GM23338 (cell line): ENCODE measurements around the gene SYVN1. TPM values are rescaled to one million over a fixed set of nuclear protein-coding genes. Genes with fewer than 3 reads are reported as not detected.

Experiments
- ATAC-seq: fragments of 200-7000 bp; cut with Tn5 transposase; 3 replicates; pipeline ENCODE4 v1.9.1; 2020
- DNase-seq: peaks from one replicate; pipeline ENCODE4 v3.0.0-alpha.2; 2015; ENCODE audit warnings: low spot score
- H2AFZ ChIP-seq: fragments of 200-600 bp; sonication (generic); 2 replicates; pipeline ENCODE4 v1.8.0; 2016; ENCODE audit warnings: antibody characterized with exemption, mild to moderate bottlenecking, moderate library complexity
- H3F3A ChIP-seq: fragments of 200-600 bp; sonication (generic); replicated peaks from 2 replicates; pipeline ENCODE4 v1.8.0; 2017; ENCODE audit warnings: antibody characterized with exemption, mixed run types, low read depth
- H3K27ac ChIP-seq: fragments of 200-600 bp; sonication (generic); 2 replicates; pipeline ENCODE4 v1.6.1; 2016; ENCODE audit warnings: low read depth
- H3K27me3 ChIP-seq: fragments of 200-600 bp; sonication (generic); 2 replicates; pipeline ENCODE4 v1.8.0; 2016; ENCODE audit warnings: mild to moderate bottlenecking, mixed run types, moderate library complexity; ENCODE audit not compliant: insufficient read depth
- H3K36me3 ChIP-seq: fragments of 200-600 bp; sonication (generic); 2 replicates; pipeline ENCODE4 v1.8.0; 2016; ENCODE audit warnings: mild to moderate bottlenecking; ENCODE audit not compliant: insufficient read depth
- H3K4me1 ChIP-seq: fragments of 200-600 bp; sonication (generic); 2 replicates; pipeline ENCODE4 v1.8.0; 2016; ENCODE audit warnings: mild to moderate bottlenecking, moderate library complexity; ENCODE audit not compliant: insufficient read depth
- H3K4me2 ChIP-seq: fragments of 200-600 bp; sonication (generic); 2 replicates; pipeline ENCODE4 v1.7.1; 2017; ENCODE audit warnings: mixed run types
- H3K4me3 ChIP-seq: fragments of 200-600 bp; sonication (generic); 2 replicates; pipeline ENCODE4 v1.6.1; 2016; ENCODE audit warnings: mixed run types
- H3K79me2 ChIP-seq: fragments of 200-600 bp; sonication (generic); replicated peaks from 2 replicates; pipeline ENCODE4 v1.8.0; 2017; ENCODE audit warnings: mild to moderate bottlenecking; ENCODE audit not compliant: insufficient read depth
- H3K9me2 ChIP-seq: fragments of 200-600 bp; sonication (generic); 2 replicates; pipeline ENCODE4 v1.8.0; 2017; ENCODE audit not compliant: insufficient read depth
- H4K20me1 ChIP-seq: fragments of 200-600 bp; sonication (generic); replicated peaks from 2 replicates; pipeline ENCODE4 v1.8.0; 2017; ENCODE audit warnings: mild to moderate bottlenecking; ENCODE audit not compliant: insufficient read depth
- H3K27ac Mint-ChIP-seq: 2 replicates; pipeline ENCODE4 v1.8.0; 2020; ENCODE audit warnings: inconsistent platforms, mild to moderate bottlenecking, moderate library complexity, mixed read lengths
- H3K27me3 Mint-ChIP-seq: 3 replicates; pipeline ENCODE4 v1.8.0; 2022; ENCODE audit warnings: low read depth, mild to moderate bottlenecking, moderate library complexity, mixed read lengths, inconsistent platforms; ENCODE audit not compliant: insufficient read depth, poor library complexity
- H3K36me3 Mint-ChIP-seq: 3 replicates; pipeline ENCODE4 v1.8.0; 2021; ENCODE audit warnings: low read depth, mild to moderate bottlenecking, inconsistent platforms, moderate library complexity, mixed read lengths
- H3K4me1 Mint-ChIP-seq: 3 replicates; pipeline ENCODE4 v1.8.0; 2020; ENCODE audit warnings: mild to moderate bottlenecking, inconsistent platforms, mixed read lengths
- H3K4me3 Mint-ChIP-seq: 3 replicates; pipeline ENCODE4 v1.8.0; 2021; ENCODE audit warnings: moderate library complexity, mild to moderate bottlenecking, inconsistent platforms, mixed read lengths
- H3K9me3 Mint-ChIP-seq: 3 replicates; pipeline ENCODE4 v1.8.0; 2020; ENCODE audit warnings: moderate library complexity, mild to moderate bottlenecking, inconsistent platforms, mixed read lengths
- CREB1 ChIP-seq: fragments of 250-450 bp; sonication (Bioruptor Pico); IDR thresholded peaks from 2 replicates; pipeline ENCODE4 v1.5.0; 2020; ENCODE audit warnings: low read depth, mild to moderate bottlenecking, moderate library complexity
- EZH2 ChIP-seq: fragments of 200-600 bp; sonication (generic); IDR thresholded peaks from one replicate; pipeline ENCODE4 v1.8.0; 2017; ENCODE audit warnings: antibody characterized with exemption, mild to moderate bottlenecking, low read depth; ENCODE audit not compliant: unreplicated experiment
- POLR2AphosphoS5 ChIP-seq: IDR thresholded peaks from 2 replicates; pipeline ENCODE4 v1.6.1; 2016; ENCODE audit warnings: antibody characterized with exemption, low read depth
- ZNF114 ChIP-seq: fragments of 250-450 bp; sonication (Bioruptor Pico); IDR thresholded peaks from 2 replicates; pipeline ENCODE4 v1.5.0; 2020; ENCODE audit warnings: mild to moderate bottlenecking, moderate library complexity
- ZNF331 ChIP-seq: fragments of 250-450 bp; sonication (Bioruptor Pico); IDR thresholded peaks from 2 replicates; pipeline ENCODE4 v1.5.0; 2020; ENCODE audit warnings: low read depth, mild to moderate bottlenecking, moderate library complexity
- ZNF462 ChIP-seq: fragments of 250-450 bp; sonication (Bioruptor Pico); IDR thresholded peaks from 2 replicates; pipeline ENCODE4 v1.5.0; 2020; ENCODE audit warnings: mild to moderate bottlenecking, moderate library complexity
- polyA plus RNA-seq: library from polyadenylated mRNA; unstranded; fragments of >200 nt; fragmentation: Nextera tagmentation; extraction: Ambion mirVana; gene quantifications from 2 replicates; pipeline ENCODE4 v1.2.1, GENCODE V29; 2016
- total RNA-seq: library from RNA; depleted of rRNA; stranded (reverse); fragments of >200 nt; shearing (Covaris generic); gene quantifications from 2 replicates; pipeline ENCODE4 v1.2.3, GENCODE V29; 2014

SYVN1 gene
- total and polyA plus RNA-seq, 2 experiments from 2014 or later, result 13.8 to 28.7 TPM

- peak overlapping the region; percentile 98 for H3K27ac Mint-ChIP-seq
- no peaks in the 10 kb centered on the region for H3K9me3 Mint-ChIP-seq
- Histone ChIP-seq H3K4me1 (peaks cover 42% of the 10 kb centered on the region), H3K79me2 (peaks cover 16% of the 10 kb centered on the region), H3K4me2 (peak overlapping the region; percentile 82), H4K20me1 (no peaks in the 10 kb centered on the region), H3K36me3 (peaks cover 3% of the 10 kb centered on the region; the same call in 1 of the 2 replicates), H2AFZ (peak overlapping the region; percentile 59; the same call in 1 of the 2 replicates), H3F3A (peaks cover 28% of the 10 kb centered on the region), H3K4me3 (peak overlapping the region; percentile 92), H3K9me2 (no peaks in the 10 kb centered on the region), H3K27ac (peak overlapping the region; percentile 87), H3K27me3 (no peaks in the 10 kb centered on the region)
- ATAC-seq, result peak; percentile 62
- peak; percentile 93 for DNase-seq
- peak overlapping the region; percentile 94 for H3K4me3 Mint-ChIP-seq
- H3K27me3 Mint-ChIP-seq, result peaks cover 21% of the 10 kb centered on the region
- H3K4me1 Mint-ChIP-seq, result peaks cover 49% of the 10 kb centered on the region
- peaks cover 23% of the 10 kb centered on the region for H3K36me3 Mint-ChIP-seq
- peak; percentile 66 for TF ChIP-seq POLR2AphosphoS5
- TF ChIP-seq ZNF331 (CRISPR knock-in tag), result no peak
Observed at GRCh38 chr11:65182258-65183170, 48.2 kb upstream of the SYVN1 start.

- H3K4me3 Mint-ChIP-seq, result peak within 1 kb of the TSS; percentile 94
- H3K4me3 ChIP-seq, result peak within 1 kb of the TSS; percentile 92
- H3K36me3 Mint-ChIP-seq, result peaks cover 15% of the 10 kb centered on the region
- ATAC-seq, result peak; percentile 42
- no peaks in the 10 kb centered on the region for H3K9me3 Mint-ChIP-seq
- H3K27ac Mint-ChIP-seq, result peak within 1 kb of the TSS; percentile 98
- H3K36me3 ChIP-seq, result no peaks in the 10 kb centered on the region
- TF ChIP-seq ZNF114 (CRISPR knock-in tag), result no peak
- DNase-seq, result peak; percentile 85
- peak within 1 kb of the TSS; percentile 97 for H2AFZ ChIP-seq
- H4K20me1 ChIP-seq, result no peaks in the 10 kb centered on the region
- H3K27ac ChIP-seq, result peak within 1 kb of the TSS; percentile 87
- peaks cover 15% of the 10 kb centered on the region for H3K79me2 ChIP-seq
- H3K4me2 ChIP-seq, result peak within 1 kb of the TSS; percentile 82
- peaks cover 28% of the 10 kb centered on the region for H3F3A ChIP-seq
- H3K4me1 Mint-ChIP-seq, result peaks cover 48% of the 10 kb centered on the region
- H3K9me2 ChIP-seq, result no peaks in the 10 kb centered on the region
- H3K4me1 ChIP-seq, result peaks cover 42% of the 10 kb centered on the region
- no peaks in the 10 kb centered on the region for H3K27me3 ChIP-seq
- H3K27me3 Mint-ChIP-seq, result peaks cover 20% of the 10 kb centered on the region
Observed at GRCh38 chr11:65181569-65182257, 47.4 kb upstream of the SYVN1 start, which contains the start of gene CAPN1. Gene CAPN1, plus strand, starts transcription at chr11:65181928. Its CDS starts 774 bp downstream, at chr11:65182702.

- no peaks in the 10 kb centered on the region for H4K20me1 ChIP-seq
- H2AFZ ChIP-seq, result peak overlapping the region; percentile 97
- peak overlapping the region; percentile 92 for H3K4me3 ChIP-seq
- Mint-ChIP-seq H3K4me1 (peaks cover 41% of the 10 kb centered on the region), H3K36me3 (peaks cover 8% of the 10 kb centered on the region; the same call in 2 of the 3 replicates), H3K4me3 (peak overlapping the region; percentile 86), H3K27ac (0 out of 2 replicates have a peak overlapping the region, but pooled peaks have one; percentile 62), H3K27me3 (peaks cover 17% of the 10 kb centered on the region), H3K9me3 (no peaks in the 10 kb centered on the region)
- H3K27me3 ChIP-seq, result no peaks in the 10 kb centered on the region
- DNase-seq, result peak; percentile 89
- peak overlapping the region; percentile 82 for H3K4me2 ChIP-seq
- no peaks in the 10 kb centered on the region for H3K9me2 ChIP-seq
- ATAC-seq, result peak; percentile 55
- H3F3A ChIP-seq, result peaks cover 28% of the 10 kb centered on the region
- H3K36me3 ChIP-seq, result no peaks in the 10 kb centered on the region
- H3K27ac ChIP-seq, result peak overlapping the region; percentile 50; the same call in 1 of the 2 replicates
- H3K79me2 ChIP-seq, result peaks cover 13% of the 10 kb centered on the region
- H3K4me1 ChIP-seq, result peaks cover 41% of the 10 kb centered on the region
- no peak for TF ChIP-seq ZNF114 (CRISPR knock-in tag)
- no peak for TF ChIP-seq ZNF462 (CRISPR knock-in tag)
- TF ChIP-seq CREB1, result no peak
- peak; percentile 50 for TF ChIP-seq POLR2AphosphoS5
- no peak for TF ChIP-seq EZH2
Observed at GRCh38 chr11:65180877-65181568, 46.7 kb upstream of the SYVN1 start.
